22Rv1 (cell line): ENCODE results near the gene RING1.

ENCODE experiments used
- CTCF ChIP-seq: fragments of 450-650 bp; IDR thresholded peaks from 2 replicates; pipeline ENCODE4 v1.5.1; 2017; ENCODE audit warnings: mild to moderate bottlenecking
- ZFX ChIP-seq: fragments of 450-650 bp; IDR thresholded peaks from 2 replicates; pipeline ENCODE4 v1.6.1; 2017; ENCODE audit warnings: antibody characterized with exemption, borderline replicate concordance

DNA sequence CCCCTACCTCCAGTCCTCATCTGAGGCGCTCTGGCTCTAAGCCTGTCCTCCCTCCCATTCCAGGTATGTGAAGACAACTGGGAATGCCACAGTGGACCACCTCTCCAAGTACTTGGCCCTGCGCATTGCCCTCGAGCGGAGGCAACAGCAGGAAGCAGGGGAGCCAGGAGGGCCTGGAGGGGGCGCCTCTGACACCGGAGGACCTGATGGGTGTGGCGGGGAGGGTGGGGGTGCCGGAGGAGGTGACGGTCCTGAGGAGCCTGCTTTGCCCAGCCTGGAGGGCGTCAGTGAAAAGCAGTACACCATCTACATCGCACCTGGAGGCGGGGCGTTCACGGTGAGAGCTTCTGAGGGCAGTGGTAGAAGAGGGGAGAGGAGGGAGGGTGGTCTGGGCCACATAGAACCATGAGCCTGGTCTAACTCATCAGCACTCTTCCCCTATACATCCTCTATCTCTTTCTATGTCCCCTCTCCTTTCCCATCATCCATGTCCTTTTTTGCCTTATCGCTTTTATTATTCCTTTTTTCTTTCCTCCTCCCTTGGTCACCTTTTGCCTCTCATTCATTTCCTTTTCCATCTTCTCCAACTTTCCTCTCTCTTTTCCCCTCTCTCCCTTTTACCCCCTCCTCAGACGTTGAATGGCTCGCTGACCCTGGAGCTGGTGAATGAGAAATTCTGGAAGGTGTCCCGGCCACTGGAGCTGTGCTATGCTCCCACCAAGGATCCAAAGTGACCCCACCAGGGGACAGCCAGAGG is 3.5 kb downstream of the RING1 start:
- TF ChIP-seq CTCF (no peak), ZFX (no peak)
